Measurements from ENCODE around the gene GALNTL6. TPM values are rescaled to one million over a fixed set of nuclear protein-coding genes. Genes with fewer than 3 reads are reported as not detected.

The GALNTL6 gene
- total and polyA plus RNA-seq, 2 experiments from 2014 or later = 0.38 to 0.40 TPM

DNA sequence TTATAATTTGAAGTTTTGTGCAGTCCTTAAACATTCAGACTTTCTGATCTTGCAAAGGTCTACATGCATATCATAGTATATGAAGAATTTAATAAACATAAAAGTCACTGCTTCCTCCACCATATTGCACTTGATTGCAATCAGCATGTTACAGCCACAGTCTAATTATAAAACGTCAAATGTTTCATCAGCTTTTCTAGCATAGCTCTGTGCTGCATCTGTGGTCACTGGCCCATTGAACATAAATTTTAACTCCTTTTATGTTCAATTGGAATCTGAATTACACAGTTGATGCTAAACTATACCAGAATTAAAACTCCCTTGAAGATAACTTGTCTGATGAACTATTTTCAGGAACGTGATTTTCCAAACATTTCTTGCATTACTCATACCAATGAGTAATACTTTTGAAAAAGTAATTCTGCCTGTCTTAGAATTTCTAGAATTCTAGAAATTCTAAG, 329.1 kb downstream of the GALNTL6 start (continued):
- TF ChIP-seq, protein P1, sequence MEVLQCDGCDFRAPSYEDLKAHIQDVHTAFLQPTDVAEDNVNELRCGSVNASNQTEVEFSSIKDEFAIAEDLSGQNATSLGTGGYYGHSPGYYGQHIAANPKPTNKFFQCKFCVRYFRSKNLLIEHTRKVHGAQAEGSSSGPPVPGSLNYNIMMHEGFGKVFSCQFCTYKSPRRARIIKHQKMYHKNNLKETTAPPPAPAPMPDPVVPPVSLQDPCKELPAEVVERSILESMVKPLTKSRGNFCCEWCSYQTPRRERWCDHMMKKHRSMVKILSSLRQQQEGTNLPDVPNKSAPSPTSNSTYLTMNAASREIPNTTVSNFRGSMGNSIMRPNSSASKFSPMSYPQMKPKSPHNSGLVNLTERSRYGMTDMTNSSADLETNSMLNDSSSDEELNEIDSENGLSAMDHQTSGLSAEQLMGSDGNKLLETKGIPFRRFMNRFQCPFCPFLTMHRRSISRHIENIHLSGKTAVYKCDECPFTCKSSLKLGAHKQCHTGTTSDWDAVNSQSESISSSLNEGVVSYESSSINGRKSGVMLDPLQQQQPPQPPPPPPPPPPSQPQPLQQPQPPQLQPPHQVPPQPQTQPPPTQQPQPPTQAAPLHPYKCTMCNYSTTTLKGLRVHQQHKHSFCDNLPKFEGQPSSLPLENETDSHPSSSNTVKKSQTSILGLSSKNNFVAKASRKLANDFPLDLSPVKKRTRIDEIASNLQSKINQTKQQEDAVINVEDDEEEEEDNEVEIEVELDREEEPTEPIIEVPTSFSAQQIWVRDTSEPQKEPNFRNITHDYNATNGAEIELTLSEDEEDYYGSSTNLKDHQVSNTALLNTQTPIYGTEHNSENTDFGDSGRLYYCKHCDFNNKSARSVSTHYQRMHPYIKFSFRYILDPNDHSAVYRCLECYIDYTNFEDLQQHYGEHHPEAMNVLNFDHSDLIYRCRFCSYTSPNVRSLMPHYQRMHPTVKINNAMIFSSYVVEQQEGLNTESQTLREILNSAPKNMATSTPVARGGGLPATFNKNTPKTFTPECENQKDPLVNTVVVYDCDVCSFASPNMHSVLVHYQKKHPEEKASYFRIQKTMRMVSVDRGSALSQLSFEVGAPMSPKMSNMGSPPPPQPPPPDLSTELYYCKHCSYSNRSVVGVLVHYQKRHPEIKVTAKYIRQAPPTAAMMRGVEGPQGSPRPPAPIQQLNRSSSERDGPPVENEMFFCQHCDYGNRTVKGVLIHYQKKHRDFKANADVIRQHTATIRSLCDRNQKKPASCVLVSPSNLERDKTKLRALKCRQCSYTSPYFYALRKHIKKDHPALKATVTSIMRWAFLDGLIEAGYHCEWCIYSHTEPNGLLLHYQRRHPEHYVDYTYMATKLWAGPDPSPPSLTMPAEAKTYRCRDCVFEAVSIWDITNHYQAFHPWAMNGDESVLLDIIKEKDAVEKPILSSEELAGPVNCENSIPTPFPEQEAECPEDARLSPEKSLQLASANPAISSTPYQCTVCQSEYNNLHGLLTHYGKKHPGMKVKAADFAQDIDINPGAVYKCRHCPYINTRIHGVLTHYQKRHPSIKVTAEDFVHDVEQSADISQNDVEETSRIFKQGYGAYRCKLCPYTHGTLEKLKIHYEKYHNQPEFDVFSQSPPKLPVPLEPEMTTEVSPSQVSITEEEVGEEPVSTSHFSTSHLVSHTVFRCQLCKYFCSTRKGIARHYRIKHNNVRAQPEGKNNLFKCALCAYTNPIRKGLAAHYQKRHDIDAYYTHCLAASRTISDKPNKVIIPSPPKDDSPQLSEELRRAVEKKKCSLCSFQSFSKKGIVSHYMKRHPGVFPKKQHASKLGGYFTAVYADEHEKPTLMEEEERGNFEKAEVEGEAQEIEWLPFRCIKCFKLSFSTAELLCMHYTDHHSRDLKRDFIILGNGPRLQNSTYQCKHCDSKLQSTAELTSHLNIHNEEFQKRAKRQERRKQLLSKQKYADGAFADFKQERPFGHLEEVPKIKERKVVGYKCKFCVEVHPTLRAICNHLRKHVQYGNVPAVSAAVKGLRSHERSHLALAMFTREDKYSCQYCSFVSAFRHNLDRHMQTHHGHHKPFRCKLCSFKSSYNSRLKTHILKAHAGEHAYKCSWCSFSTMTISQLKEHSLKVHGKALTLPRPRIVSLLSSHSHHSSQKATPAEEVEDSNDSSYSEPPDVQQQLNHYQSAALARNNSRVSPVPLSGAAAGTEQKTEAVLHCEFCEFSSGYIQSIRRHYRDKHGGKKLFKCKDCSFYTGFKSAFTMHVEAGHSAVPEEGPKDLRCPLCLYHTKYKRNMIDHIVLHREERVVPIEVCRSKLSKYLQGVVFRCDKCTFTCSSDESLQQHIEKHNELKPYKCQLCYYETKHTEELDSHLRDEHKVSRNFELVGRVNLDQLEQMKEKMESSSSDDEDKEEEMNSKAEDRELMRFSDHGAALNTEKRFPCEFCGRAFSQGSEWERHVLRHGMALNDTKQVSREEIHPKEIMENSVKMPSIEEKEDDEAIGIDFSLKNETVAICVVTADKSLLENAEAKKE (CRISPR knock-in tag; IDR thresholded peaks at IDR 0.05) = no peak
- TF ChIP-seq ETS1 (IDR thresholded peaks at IDR 0.05) (no peak), ZNF114 (CRISPR knock-in tag; IDR thresholded peaks at IDR 0.05) (no peak), EZH2phosphoT487 (IDR thresholded peaks at IDR 0.05; ENCODE audit: unreplicated experiment) (no peak), NANOG (IDR thresholded peaks at IDR 0.05; ENCODE audit: borderline replicate concordance) (no peak), STAT1 (IDR thresholded peaks at IDR 0.05; ENCODE audit: unreplicated experiment) (no peak)

DNA sequence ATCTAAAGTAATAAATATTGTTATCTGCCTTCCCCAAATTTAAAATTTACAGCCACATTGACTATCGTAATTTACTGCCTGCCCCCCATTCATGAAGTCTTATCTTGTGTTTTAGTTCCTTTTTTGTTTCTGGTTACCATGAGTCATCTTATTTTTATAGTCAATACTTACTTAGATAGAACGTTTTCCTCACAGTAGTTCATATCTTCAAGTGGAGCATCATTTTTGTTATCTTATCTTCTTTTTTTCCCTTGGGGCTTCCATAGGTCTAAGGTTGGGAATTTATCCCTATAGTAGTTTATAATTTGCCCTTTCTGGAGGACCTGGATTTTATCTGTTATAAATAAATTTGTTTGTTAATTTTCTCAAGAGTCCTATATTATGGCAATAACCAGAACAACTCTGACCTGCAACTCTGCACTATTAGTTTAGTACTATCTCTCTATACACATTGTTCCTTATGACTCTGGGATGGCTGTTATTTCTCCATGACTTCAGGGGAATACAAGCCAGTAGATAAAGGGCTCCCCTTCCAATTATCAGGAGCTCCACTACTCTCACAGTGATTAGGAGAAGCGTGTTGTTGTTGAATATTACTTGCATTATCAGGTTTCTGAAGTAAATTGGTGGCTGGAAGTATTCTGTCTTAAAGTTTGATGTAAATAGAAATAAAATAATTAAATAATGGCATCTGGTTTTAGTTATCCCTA, 330.6 kb downstream of the GALNTL6 start:
- no peaks in the 10 kb centered on the region for H3K36me3 ChIP-seq (ENCODE audit: insufficient read depth)
- Mint-ChIP-seq H3K27me3 (ENCODE audit: insufficient read depth, low read depth, poor library complexity) (no peaks in the 10 kb centered on the region), H3K4me3 (no peak overlapping the region), H3K9me3 (no peaks in the 10 kb centered on the region), H3K36me3 (ENCODE audit: low read depth) (no peaks in the 10 kb centered on the region), H3K27ac (no peak overlapping the region), H3K4me1 (no peaks in the 10 kb centered on the region)
- no peaks in the 10 kb centered on the region for H3K79me2 ChIP-seq (replicated peaks; ENCODE audit: insufficient read depth)
- TF ChIP-seq NANOG (IDR thresholded peaks at IDR 0.05; ENCODE audit: borderline replicate concordance) (no peak), JUNB (IDR thresholded peaks at IDR 0.05; ENCODE audit: unreplicated experiment) (no peak), STAT1 (IDR thresholded peaks at IDR 0.05; ENCODE audit: unreplicated experiment) (no peak), REST (IDR thresholded peaks at IDR 0.05; ENCODE audit: unreplicated experiment) (no peak), CREB1 (CRISPR knock-in tag; IDR thresholded peaks at IDR 0.05; ENCODE audit: low read depth) (no peak), POLR2AphosphoS5 (IDR thresholded peaks at IDR 0.05; ENCODE audit: low read depth) (no peak), EZH2phosphoT487 (IDR thresholded peaks at IDR 0.05; ENCODE audit: unreplicated experiment) (no peak), ZNF331 (CRISPR knock-in tag; IDR thresholded peaks at IDR 0.05; ENCODE audit: low read depth) (no peak)
- no peak for ATAC-seq
- no peaks in the 10 kb centered on the region for H3K27me3 ChIP-seq (ENCODE audit: insufficient read depth)
- H4K20me1 ChIP-seq (replicated peaks; ENCODE audit: insufficient read depth) = no peaks in the 10 kb centered on the region
- H3K9me2 ChIP-seq (ENCODE audit: insufficient read depth) = no peaks in the 10 kb centered on the region
- no peak overlapping the region for H3K27ac ChIP-seq (ENCODE audit: low read depth)
- DNase-seq (ENCODE audit: low spot score) = no peak
- H2AFZ ChIP-seq = no peak overlapping the region
- H3K4me1 ChIP-seq (ENCODE audit: insufficient read depth) = no peaks in the 10 kb centered on the region
- no peaks in the 10 kb centered on the region for H3F3A ChIP-seq (replicated peaks; ENCODE audit: low read depth)
- no peak overlapping the region for H3K4me3 ChIP-seq
- H3K4me2 ChIP-seq = no peak overlapping the region
